HUES64 (cell line): ENCODE results near the gene GZMA.

Source experiments
- H3K27ac ChIP-seq: 2 replicates; pipeline ENCODE4 v1.7.0; 2013; ENCODE audit warnings: low read depth, low read length, inconsistent platforms
- H3K27me3 ChIP-seq: 2 replicates; pipeline ENCODE4 v1.6.1; 2013; ENCODE audit warnings: mild to moderate bottlenecking, low read length; ENCODE audit not compliant: insufficient read depth
- H3K36me3 ChIP-seq: 2 replicates; pipeline ENCODE4 v1.6.1; 2013; ENCODE audit warnings: mild to moderate bottlenecking, low read length; ENCODE audit not compliant: insufficient read depth
- H3K4me1 ChIP-seq: 2 replicates; pipeline ENCODE4 v1.6.1; 2013; ENCODE audit warnings: mild to moderate bottlenecking, low read length, moderate library complexity; ENCODE audit not compliant: insufficient read depth
- H3K4me3 ChIP-seq: 2 replicates; pipeline ENCODE4 v1.5.1; 2013; ENCODE audit warnings: mild to moderate bottlenecking, low read length, moderate library complexity
- H3K9ac ChIP-seq: 2 replicates; pipeline ENCODE4 v1.6.1; 2013; ENCODE audit warnings: mild to moderate bottlenecking, low read depth, low read length
- H3K9me3 ChIP-seq: 2 replicates; pipeline ENCODE4 v1.6.1; 2013; ENCODE audit warnings: low read depth, low read length; ENCODE audit not compliant: insufficient read depth
- WGBS: fragments of 150-250, 120-280 bp; methylation state at CpG from one replicate; pipeline ENCODE4 v1.1.7; 2013; ENCODE audit warnings: missing lambda C conversion rate; 5-methylcytosine and 5-hydroxymethylcytosine counted together

Gene GZMA

GRCh38 chr5:55110217-55110616, 7.8 kb downstream of the GZMA start:
- Histone ChIP-seq H3K27ac (no peak overlapping the region), H3K4me1 (peaks cover 4% of the 10 kb centered on the region), H3K27me3 (no peaks in the 10 kb centered on the region), H3K36me3 (no peaks in the 10 kb centered on the region), H3K9ac (no peak overlapping the region), H3K9me3 (no peaks in the 10 kb centered on the region), H3K4me3 (no peak overlapping the region)
- 91% methylated on average over 2 of the region's 2 CpGs for WGBS

GRCh38 chr5:55113327-55113726, 10.9 kb downstream of the GZMA start:
- no peaks in the 10 kb centered on the region for H3K36me3 ChIP-seq
- no peak overlapping the region for H3K4me3 ChIP-seq
- H3K4me1 ChIP-seq: peaks cover 4% of the 10 kb centered on the region
- no peaks in the 10 kb centered on the region for H3K27me3 ChIP-seq
- no peaks in the 10 kb centered on the region for H3K9me3 ChIP-seq
- no peak overlapping the region for H3K9ac ChIP-seq
- H3K27ac ChIP-seq: no peak overlapping the region

DNA sequence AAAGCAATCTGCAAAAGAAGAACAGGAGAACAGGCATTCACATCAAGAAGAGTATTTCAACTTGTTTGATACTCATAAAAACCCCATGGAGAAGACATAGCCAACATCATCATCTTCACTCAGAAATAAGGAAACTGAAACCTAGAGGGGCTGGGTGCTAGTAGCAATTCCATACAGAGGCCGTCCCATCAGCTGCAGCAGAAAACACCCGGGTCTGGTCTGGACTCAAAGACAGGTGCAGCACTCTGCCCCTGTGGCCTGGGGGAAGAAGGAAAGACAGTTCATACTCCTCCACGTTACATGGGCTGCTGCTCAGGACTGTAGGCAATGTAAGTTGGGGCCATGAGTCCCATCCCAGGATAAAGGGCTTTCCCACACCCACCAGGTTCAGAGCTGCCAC, 11.6 kb downstream of the GZMA start:
- Histone ChIP-seq H3K9ac (no peak overlapping the region), H3K27ac (no peak overlapping the region), H3K36me3 (no peaks in the 10 kb centered on the region), H3K4me1 (peaks cover 4% of the 10 kb centered on the region), H3K9me3 (no peaks in the 10 kb centered on the region), H3K4me3 (no peak overlapping the region), H3K27me3 (no peaks in the 10 kb centered on the region)
- 90% methylated on average over 3 of the region's 3 CpGs for WGBS

GRCh38 chr5:55123365-55123764, 20.9 kb downstream of the GZMA start:
- 84% methylated on average over 3 of the region's 3 CpGs for WGBS
- no peak overlapping the region for H3K27ac ChIP-seq
- no peak overlapping the region for H3K9ac ChIP-seq
- no peaks in the 10 kb centered on the region for H3K27me3 ChIP-seq
- H3K4me1 ChIP-seq: no peaks in the 10 kb centered on the region
- H3K36me3 ChIP-seq: no peaks in the 10 kb centered on the region
- H3K9me3 ChIP-seq: no peaks in the 10 kb centered on the region
- H3K4me3 ChIP-seq: no peak overlapping the region

DNA sequence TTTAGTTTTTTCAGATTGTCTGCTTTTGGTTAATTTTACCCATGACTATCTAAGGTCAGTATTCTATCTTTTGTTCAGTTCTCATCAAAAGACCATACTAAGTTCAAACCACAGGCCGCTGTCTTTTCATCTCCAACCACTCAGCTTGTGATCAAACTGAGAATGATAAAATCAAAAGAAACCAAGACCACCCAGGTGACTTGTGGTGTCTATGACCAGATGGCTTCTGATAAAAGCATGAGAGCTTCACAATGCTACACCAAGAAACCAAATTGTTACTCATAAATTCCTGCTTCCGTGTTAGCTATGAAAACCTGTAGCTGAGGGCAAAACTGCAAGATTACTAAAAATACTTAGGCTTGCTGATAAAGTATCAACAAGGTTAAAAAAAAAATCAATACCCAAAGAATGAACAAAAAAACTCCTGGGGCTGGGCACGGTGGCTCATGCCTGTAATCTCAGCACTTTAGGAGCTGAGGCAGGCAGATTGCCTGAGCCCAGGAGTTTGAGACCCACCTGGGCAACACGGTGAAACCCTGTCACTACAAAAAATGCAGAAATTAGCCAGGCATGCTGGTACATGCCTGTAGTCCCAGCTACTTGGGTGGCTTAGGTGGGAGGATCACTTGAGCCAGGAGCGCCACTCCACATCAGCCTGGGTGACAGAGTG, 31.7 kb downstream of the GZMA start:
- no peak overlapping the region for H3K4me3 ChIP-seq
- no peaks in the 10 kb centered on the region for H3K36me3 ChIP-seq
- 88% methylated on average over 5 of the region's 5 CpGs for WGBS
- no peak overlapping the region for H3K9ac ChIP-seq
- no peaks in the 10 kb centered on the region for H3K4me1 ChIP-seq
- H3K9me3 ChIP-seq: 0 out of 2 replicates have a peak, but pooled peaks cover 9% of the 10 kb centered on the region
- no peaks in the 10 kb centered on the region for H3K27me3 ChIP-seq
- no peak overlapping the region for H3K27ac ChIP-seq

DNA sequence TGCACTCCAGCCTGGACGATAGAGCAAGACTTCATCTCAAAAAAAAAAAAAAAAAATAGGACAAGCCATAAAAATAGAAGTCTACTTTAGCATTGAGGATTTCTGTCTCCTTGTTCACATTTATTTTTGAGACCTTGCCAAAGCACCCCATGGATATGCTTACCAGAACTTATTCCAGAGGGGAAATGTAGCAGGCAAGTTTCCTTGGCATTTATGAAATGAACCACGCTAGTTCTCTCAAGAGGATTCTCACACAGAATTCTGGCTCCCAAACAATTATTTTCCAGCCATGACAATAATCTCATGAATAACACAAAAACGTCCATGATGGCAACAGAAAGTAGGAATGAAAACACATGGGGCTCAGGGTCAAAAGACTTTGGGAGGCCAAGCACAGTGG, 34.1 kb downstream of the GZMA start:
- H3K4me1 ChIP-seq: no peaks in the 10 kb centered on the region
- H3K9ac ChIP-seq: no peak overlapping the region
- no peaks in the 10 kb centered on the region for H3K9me3 ChIP-seq
- 90% methylated on average over 3 of the region's 3 CpGs for WGBS
- H3K27me3 ChIP-seq: no peaks in the 10 kb centered on the region
- H3K4me3 ChIP-seq: no peak overlapping the region
- no peak overlapping the region for H3K27ac ChIP-seq
- H3K36me3 ChIP-seq: no peaks in the 10 kb centered on the region

DNA sequence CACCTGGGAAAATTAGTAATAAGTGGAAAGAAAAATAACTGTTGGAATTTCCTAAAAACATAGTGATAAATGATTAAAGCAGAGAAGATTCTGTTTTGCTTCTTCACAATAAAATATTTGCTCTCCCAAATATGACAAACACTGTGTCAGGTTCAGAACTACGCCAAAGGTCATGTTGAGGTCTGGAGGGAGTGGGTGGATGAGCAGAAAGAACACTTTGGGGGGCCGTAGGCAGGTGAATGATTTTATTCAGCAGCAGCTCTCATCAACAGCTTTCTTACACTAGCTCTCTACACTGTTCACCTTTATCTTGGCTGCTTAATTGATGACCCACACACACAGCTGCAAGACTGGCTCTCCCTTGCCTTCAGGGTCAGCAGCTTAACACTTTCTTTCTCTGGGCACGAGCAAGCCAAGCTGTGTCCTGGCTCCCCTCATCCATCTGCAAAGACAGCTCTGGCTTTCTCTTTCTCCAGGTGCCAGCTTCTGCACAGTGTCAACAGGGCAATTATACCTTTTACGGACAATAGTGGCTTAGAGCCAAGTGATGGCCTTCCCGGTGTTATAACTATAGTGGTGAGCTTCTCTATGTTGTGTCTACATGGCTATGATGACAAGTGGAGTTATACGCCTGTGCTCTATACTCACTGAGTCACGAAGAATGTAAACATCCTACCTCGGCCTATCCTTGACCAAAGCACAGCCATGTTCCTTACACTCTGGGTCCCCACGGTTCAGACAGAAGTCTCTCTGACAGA, 38.6 kb downstream of the GZMA start:
- no peak overlapping the region for H3K4me3 ChIP-seq
- no peaks in the 10 kb centered on the region for H3K4me1 ChIP-seq
- H3K27me3 ChIP-seq: no peaks in the 10 kb centered on the region
- H3K9ac ChIP-seq: no peak overlapping the region
- H3K36me3 ChIP-seq: no peaks in the 10 kb centered on the region
- H3K9me3 ChIP-seq: no peaks in the 10 kb centered on the region
- H3K27ac ChIP-seq: no peak overlapping the region
- 93% methylated on average over 9 of the region's 9 CpGs for WGBS

DNA sequence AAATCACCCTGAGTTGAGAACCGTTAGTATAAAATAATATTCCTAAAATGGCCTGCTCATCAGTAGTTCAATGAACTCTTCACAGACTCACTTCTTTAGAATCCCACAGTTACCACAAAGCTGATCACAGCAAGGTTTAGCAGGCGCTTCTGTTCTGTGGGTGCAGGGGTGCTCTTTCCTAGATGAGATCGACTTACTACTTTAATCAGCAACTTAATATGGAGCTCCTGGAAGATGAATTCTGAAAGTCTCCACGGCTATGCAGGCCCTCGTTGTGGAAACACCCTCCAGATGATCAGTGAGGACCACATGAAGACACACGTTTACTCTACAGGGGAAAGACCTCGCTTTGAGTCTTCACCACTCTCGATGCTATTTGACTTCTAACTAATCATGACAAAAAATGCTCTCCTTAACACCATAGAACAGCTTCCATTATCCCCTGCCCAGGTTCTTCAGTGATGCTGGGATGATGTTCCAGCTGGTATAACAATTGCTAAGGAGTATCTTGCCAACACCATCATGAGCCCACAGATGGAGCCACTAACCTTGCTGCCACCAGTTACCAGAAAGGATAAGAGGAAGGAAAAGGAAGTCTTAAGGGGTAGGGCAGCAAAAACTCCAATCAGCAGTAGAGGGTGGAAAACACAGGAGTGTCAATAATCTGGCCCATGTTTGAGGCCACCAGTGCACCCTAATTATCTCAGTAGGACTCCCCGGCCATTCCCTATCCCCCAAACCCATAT, 39.7 kb downstream of the GZMA start:
- H3K4me3 ChIP-seq: no peak overlapping the region
- no peak overlapping the region for H3K27ac ChIP-seq
- H3K36me3 ChIP-seq: no peaks in the 10 kb centered on the region
- H3K27me3 ChIP-seq: no peaks in the 10 kb centered on the region
- no peaks in the 10 kb centered on the region for H3K4me1 ChIP-seq
- no peak overlapping the region for H3K9ac ChIP-seq
- WGBS: 93% methylated on average over 9 of the region's 9 CpGs
- H3K9me3 ChIP-seq: no peaks in the 10 kb centered on the region

DNA sequence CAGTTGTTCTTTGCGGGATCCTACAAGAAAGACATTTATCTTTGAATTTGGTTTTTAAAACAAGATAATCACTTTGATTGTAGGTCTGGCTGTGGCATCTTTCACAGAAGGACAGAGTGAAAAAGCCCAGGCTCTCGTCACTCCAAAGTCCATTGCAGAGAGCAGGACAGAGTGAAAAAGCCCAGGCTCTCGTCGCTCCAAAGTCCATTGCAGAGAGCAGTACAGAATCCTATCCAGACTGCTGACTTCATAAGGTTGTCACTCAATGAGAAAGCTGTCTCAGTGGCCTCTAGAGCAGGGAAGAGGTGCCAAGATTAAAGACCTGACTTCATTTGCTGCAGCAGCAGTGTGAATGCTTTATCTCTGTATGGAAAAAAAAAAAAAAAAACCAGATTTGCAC, 41.2 kb downstream of the GZMA start:
- no peak overlapping the region for H3K27ac ChIP-seq
- no peaks in the 10 kb centered on the region for H3K36me3 ChIP-seq
- H3K9me3 ChIP-seq: no peaks in the 10 kb centered on the region
- no peak overlapping the region for H3K9ac ChIP-seq
- H3K4me3 ChIP-seq: no peak overlapping the region
- WGBS: 67% methylated on average over 4 of the region's 4 CpGs
- no peaks in the 10 kb centered on the region for H3K27me3 ChIP-seq
- H3K4me1 ChIP-seq: no peaks in the 10 kb centered on the region

DNA sequence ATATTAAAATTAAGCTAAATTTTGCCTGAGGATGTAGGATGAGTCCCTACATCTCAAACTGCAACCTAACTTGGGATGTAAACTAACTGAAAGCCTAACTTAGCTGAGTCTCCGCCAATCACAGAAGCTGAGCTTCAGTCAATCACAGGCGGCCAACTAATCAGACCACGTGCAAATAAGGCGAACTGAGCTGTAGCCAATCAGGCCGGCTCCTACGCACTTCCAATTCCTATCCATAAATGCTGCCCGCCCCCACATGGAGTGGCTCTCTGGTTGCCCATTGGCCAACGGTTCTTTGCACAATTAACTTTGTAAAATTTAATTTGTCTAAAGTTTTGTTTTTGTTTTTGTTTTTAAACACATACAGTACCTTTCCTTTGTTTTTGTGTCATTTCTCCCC, 43.6 kb downstream of the GZMA start:
- Histone ChIP-seq H3K9ac (no peak overlapping the region), H3K27ac (no peak overlapping the region), H3K27me3 (no peaks in the 10 kb centered on the region), H3K4me3 (no peak overlapping the region), H3K9me3 (no peaks in the 10 kb centered on the region), H3K36me3 (no peaks in the 10 kb centered on the region), H3K4me1 (no peaks in the 10 kb centered on the region)
- 93% methylated on average over 7 of the region's 8 CpGs for WGBS

- Histone ChIP-seq H3K9me3 (no peaks in the 10 kb centered on the region), H3K36me3 (no peaks in the 10 kb centered on the region), H3K4me1 (no peaks in the 10 kb centered on the region), H3K9ac (no peak overlapping the region), H3K27ac (no peak overlapping the region), H3K4me3 (no peak overlapping the region), H3K27me3 (no peaks in the 10 kb centered on the region)
- 8% methylated on average over 10 of the region's 11 CpGs for WGBS
These were observed 44.2 kb downstream of the GZMA start for GRCh38 chr5:55146543-55147151.
